ENCODE data around the gene TEX19.

The TEX19 gene

GRCh38 chr17:82412535-82413520, 53.8 kb downstream of the TEX19 start:
- DNase-seq = no peak

Data from NCI-H187 (cell line).